ENCODE data around the gene MCRS1.
A peak's percentile ranks its signal among the peaks of the same experiment; 100 is the strongest.

The MCRS1 gene

DNA sequence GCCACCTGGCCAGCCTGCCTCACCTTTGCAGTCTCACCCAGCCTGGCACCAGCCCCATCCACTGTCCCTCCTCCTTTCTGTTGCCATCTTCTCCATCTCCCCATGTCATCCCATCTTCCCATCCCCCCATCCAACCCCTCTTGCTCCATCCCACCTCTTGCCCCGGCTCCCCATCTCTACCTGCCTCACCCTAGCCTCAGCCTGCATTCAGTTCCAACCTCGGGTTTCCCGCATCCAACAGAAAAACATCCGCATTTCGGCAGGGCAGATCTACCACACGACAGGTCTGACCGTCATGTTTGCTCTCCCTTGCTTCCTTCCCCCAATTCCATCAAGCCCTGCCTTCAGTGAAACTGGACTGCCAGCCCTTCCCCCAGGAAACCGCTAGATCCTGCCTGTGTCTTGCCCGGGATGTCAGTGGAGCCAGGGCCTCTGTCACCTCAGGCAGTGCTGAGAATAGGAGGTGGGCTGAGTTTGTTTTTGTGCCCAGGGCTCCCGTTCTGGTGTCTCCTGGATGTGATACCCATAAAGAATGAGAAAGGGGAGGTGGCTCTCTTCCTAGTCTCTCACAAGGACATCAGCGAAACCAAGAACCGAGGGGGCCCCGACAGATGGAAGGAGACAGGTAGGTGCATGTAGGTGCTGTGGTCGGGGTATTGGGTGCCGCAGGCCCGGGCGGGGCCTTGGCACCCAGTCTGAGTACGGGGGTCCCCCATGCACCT is 26.6 kb downstream of the MCRS1 start:
- H3K27ac ChIP-seq: no peak overlapping the region
- TF ChIP-seq, protein P1, sequence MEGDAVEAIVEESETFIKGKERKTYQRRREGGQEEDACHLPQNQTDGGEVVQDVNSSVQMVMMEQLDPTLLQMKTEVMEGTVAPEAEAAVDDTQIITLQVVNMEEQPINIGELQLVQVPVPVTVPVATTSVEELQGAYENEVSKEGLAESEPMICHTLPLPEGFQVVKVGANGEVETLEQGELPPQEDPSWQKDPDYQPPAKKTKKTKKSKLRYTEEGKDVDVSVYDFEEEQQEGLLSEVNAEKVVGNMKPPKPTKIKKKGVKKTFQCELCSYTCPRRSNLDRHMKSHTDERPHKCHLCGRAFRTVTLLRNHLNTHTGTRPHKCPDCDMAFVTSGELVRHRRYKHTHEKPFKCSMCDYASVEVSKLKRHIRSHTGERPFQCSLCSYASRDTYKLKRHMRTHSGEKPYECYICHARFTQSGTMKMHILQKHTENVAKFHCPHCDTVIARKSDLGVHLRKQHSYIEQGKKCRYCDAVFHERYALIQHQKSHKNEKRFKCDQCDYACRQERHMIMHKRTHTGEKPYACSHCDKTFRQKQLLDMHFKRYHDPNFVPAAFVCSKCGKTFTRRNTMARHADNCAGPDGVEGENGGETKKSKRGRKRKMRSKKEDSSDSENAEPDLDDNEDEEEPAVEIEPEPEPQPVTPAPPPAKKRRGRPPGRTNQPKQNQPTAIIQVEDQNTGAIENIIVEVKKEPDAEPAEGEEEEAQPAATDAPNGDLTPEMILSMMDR (conservative IDR thresholded peaks at IDR 0.05): no peak

DNA sequence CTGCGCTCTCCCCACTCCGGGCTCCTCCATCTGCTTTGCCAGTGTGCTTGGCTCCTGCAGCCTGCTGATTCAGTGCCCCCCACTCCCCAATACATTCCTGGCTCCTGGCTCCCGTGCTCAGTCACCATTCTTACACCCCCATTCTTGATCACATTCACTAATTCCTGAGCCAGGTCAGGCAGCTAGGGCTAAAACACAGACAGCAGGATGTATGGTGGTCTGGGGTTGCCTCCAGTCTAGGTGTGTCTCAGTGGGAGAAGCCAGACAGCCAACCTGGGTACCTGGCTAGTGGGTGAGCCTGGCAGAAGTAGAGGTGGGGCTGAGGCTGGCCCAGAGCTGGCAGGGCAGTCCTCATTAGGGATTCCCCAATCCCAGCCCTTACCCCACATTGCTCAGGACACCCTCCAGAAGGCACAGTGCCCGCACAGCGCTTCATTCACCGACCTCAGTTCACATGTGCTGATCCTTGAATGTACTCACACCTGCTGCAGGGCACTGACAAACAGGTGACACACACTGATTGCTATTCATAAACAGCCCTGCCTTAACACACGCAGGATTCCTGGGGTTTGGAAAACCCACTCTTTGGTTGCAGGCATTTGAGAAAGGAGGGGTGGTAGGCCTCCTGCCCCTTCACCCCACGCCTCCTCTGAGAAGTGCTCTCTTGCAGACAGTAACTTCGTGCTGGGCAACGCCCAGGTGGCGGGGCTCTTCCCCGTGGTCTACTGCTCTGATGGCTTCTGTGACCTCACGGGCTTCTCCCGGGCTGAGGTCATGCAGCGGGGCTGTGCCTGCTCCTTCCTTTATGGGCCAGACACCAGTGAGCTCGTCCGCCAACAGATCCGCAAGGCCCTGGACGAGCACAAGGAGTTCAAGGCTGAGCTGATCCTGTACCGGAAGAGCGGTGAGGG is 27.5 kb downstream of the MCRS1 start:
- no peak overlapping the region for H3K27ac ChIP-seq
- TF ChIP-seq, protein P1 (conservative IDR thresholded peaks at IDR 0.05): no peak

DNA sequence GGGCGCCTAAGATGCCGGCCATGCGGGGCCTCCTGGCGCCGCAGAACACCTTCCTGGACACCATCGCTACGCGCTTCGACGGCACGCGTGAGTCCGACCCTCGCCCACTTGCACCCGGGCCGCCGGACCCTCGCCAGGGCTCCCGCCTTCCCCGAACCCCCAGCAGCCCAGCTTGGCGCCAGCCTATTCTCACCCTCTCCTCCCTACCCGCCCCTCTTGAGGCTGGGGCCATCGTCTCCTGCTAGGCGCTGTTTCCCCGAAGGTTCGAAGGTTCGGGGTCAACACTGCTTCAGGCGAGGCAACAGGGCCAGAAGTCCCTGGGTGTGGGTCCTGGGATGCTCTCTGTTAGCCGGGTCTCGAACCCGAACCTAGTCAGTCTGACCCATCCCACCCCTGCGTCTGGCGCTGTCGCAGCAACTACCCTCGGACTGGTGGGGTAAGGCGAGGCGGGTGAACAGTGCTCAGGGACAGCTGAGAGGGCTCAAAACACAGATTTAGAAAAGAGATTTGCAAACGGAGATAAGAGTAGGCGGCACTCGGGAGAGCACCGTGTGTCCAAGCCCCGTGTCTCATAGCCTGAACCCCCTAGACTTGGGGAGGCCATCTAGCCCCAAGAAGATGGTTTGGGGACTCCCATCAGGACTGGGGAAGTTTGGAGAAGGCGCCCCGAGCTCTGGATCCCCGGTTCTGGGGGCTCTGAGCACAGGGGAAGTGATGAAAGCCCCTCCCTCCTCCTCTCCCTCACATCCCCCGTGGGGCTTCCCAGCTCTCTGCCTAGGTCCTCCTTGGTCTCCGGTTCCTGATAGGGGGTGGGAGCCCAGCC is 28.3 kb downstream of the MCRS1 start:
- TF ChIP-seq, protein P1 (conservative IDR thresholded peaks at IDR 0.05): no peak
- H3K27ac ChIP-seq: no peak overlapping the region

DNA sequence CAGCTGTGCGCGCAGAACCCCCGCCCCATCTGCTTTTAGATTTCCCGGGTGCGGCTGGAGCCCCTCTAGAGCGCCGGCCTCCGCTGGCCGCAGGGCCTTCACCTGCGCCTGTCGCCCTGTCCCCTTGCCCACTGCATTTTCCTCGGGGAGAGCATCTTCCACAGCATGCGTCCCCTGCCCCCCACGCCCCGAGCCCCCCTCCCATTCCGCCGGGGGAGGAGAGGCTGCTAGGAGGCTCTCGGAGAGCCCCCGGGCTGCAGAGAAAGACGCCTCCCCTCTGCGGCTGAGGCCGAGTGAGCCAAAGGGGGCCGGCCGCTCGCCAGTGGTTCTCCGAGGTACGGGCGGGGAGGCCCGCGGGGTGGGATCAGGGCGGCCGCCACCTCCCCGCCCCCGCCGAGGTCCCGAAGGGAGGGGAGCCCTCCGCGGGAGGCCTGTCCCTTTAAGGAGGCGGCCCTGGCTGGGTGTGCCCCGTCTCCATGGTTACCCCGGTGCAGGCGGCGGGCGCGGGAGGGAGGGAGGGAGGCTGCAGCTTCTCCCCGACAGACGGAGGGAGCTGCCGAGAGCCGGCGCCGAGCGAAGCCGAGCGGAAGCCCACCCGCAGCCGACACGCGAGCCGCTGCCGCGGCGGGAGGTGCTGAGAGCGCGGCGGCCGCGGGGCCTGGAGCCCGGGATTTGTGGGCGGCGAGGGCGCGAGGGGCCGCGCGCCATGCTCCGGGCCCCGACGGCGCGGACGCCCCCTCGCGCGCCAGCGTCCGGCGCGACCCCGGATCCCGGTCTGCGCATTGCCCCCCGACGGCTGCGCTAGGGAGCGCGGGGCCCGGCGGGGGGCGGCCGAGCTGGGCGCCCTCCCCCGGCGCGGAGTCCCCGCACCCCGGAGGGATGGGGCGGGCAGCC is 29.2 kb downstream of the MCRS1 start, which contains the start of gene KCNH3:
Gene KCNH3 (plus strand): TSS at position 521 of the 894 bp plus-strand sequence. CDS start 387 bp downstream, outside the sequence.
- H3K27ac ChIP-seq: peak within 1 kb of the TSS; percentile 23; the same call in 1 of the 2 replicates
- TF ChIP-seq, protein P1 (conservative IDR thresholded peaks at IDR 0.05): no peak

DNA sequence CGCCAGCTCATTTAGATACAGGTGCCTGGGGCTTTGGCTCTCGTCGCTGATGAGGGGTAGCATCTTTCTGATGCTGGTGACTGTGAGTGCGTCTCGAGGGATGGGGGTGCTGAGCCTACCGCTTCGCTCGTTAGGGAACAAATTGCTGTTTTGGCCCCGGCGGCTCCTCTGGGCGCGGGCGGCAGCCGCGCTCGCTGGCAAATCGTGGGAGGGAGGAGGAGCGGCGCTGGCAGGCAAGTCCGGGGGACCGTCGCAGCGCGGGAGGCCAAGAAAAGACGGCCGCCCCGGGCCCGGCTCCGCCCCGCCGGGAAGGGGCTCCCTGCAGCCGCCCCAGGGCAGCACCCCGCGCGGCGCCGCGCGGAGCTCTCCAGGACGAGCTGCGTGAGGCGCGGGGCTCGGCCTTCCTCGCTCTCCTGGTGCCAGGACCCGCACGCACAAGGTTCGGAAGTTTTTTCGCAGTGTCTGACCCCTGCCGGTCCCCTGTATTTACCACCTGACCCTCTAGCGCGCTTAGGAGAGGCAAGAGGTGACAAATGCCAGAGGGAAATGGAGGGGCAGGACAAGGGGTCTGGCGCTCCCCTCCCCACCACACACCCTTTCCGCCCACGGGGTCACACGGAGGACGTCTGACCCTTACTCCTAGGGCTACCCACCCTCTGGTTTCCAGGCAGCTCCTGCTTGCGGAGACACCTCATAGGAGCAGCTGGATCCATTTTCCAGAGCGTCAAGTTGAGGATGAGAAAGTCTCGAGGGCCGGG is 30.0 kb downstream of the MCRS1 start:
- TF ChIP-seq, protein P1 (conservative IDR thresholded peaks at IDR 0.05): peak; percentile 29
- peak overlapping the region; percentile 23; the same call in 1 of the 2 replicates for H3K27ac ChIP-seq

DNA sequence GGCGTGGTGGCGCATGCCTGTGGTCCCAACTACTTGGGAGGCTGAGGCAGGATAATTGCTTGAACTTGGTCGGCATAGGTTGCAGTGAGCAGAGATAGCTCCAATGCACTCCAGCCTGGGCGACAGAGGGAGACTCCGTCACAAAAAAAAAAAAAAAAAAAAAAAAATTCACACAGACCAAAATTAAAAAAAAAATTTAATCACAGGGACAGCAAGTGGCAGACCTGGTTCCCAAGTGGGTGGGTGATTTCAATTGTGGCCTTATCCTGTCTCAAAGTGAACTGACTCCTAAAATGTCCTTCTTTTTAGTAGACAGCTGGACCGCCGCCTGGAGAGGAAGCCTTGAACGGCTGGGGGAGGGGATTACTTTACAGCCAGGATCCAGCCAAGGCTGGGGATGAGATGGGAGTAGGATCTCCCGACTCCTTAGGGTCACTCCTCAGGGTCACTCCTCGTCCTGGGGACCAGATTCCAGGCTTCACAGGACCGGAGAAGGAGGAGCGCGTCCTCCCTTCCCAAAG is 30.7 kb downstream of the MCRS1 start:
- TF ChIP-seq, protein P1 (conservative IDR thresholded peaks at IDR 0.05): no peak
- H3K27ac ChIP-seq: peak overlapping the region; percentile 23; the same call in 1 of the 2 replicates

All from VCaP (cell line).